PC-9 (cell line): ENCODE data around the gene TBL1Y. TPM values are rescaled to one million over a fixed set of nuclear protein-coding genes. Genes with fewer than 3 reads are reported as not detected.

Source experiments
- BruUV-seq: library from RNA; stranded (reverse); fragments of 400-500 nt; replicated peaks from 2 replicates; lab custom pipeline; 2021; lab: Mats Ljungman, UMichigan
- CTCF ChIA-PET: fragments of 300-600 bp; sonication (Branson Sonifier 250); formaldehyde crosslinking; loops from one replicate; lab custom pipeline; 2022; ENCODE audit warnings: antibody characterized with exemption; lab: Charles Lee
- POLR2A ChIA-PET: fragments of 300-600 bp; sonication (Branson Sonifier 250); formaldehyde crosslinking; loops from one replicate; lab custom pipeline; 2022; ENCODE audit warnings: antibody characterized with exemption; ENCODE audit not compliant: unreplicated experiment; lab: Charles Lee
- DNase-seq, 2 experiments: peaks; one replicate each; pipeline versions ENCODE4 v3.0.0 to v3.0.0-alpha.2; 2015 to 2022; ENCODE audit warnings: mixed read lengths in 1 of 2
- H2AFZ ChIP-seq: fragments of 200-600 bp; sonication (generic); 2 replicates; pipeline ENCODE4 v1.8.1; 2017; ENCODE audit warnings: antibody characterized with exemption
- H3F3A ChIP-seq: fragments of 200-600 bp; sonication (generic); 2 replicates; pipeline ENCODE4 v1.8.1; 2017; ENCODE audit warnings: antibody characterized with exemption, mild to moderate bottlenecking, low read depth; ENCODE audit not compliant: insufficient read depth
- H3K27ac ChIP-seq: fragments of 200-600 bp; sonication (generic); 2 replicates; pipeline ENCODE4 v1.6.1; 2016; ENCODE audit warnings: mixed run types
- H3K27me3 ChIP-seq: fragments of 200-600 bp; sonication (generic); 2 replicates; pipeline ENCODE4 v1.6.1; 2016; ENCODE audit warnings: low read depth, mixed run types; ENCODE audit not compliant: insufficient read depth
- H3K36me3 ChIP-seq: fragments of 200-600 bp; sonication (generic); 2 replicates; pipeline ENCODE4 v1.6.1; 2016; ENCODE audit warnings: low read depth, mixed run types
- H3K4me1 ChIP-seq: fragments of 200-600 bp; sonication (generic); replicated peaks from 2 replicates; pipeline ENCODE4 v1.6.1; 2016; ENCODE audit warnings: mixed run types; ENCODE audit not compliant: insufficient read depth
- H3K4me2 ChIP-seq: fragments of 200-600 bp; sonication (generic); 2 replicates; pipeline ENCODE4 v1.6.1; 2017; ENCODE audit warnings: mixed run types
- H3K4me3 ChIP-seq: fragments of 200-600 bp; sonication (generic); 2 replicates; pipeline ENCODE4 v1.6.1; 2016; ENCODE audit warnings: mixed run types
- H3K79me2 ChIP-seq: fragments of 200-600 bp; sonication (generic); 2 replicates; pipeline ENCODE4 v1.6.1; 2017; ENCODE audit warnings: low read depth, mixed run types
- H3K9me2 ChIP-seq: fragments of 200-600 bp; sonication (generic); 2 replicates; pipeline ENCODE4 v1.8.1; 2017; ENCODE audit warnings: mild to moderate bottlenecking; ENCODE audit not compliant: insufficient read depth
- H3K9me3 ChIP-seq: fragments of 200-600 bp; sonication (generic); 2 replicates; pipeline ENCODE4 v1.8.1; 2016; ENCODE audit warnings: low read depth; ENCODE audit not compliant: insufficient read depth
- H4K20me1 ChIP-seq: fragments of 200-600 bp; sonication (generic); 2 replicates; pipeline ENCODE4 v1.8.1; 2017; ENCODE audit not compliant: insufficient read depth
- EZH2 ChIP-seq: fragments of 200-600 bp; sonication (generic); IDR thresholded peaks from 2 replicates; pipeline ENCODE4 v1.8.0; 2017; ENCODE audit warnings: antibody characterized with exemption, low read depth
- intact Hi-C: fragments of 100-400 bp; cut with micrococcal nuclease; formaldehyde crosslinking; loops from one replicate; pipeline ENCODE4 v1.10.0; 2022; ENCODE audit not compliant: unreplicated experiment
- total RNA-seq: library from RNA; stranded (reverse); gene quantifications from 2 replicates; pipeline ENCODE4 v1.2.3, GENCODE V29; 2021
- TF ChIP-seq, protein P1 (sequence below): fragments of 200-600 bp; sonication (generic); conservative IDR thresholded peaks from 2 replicates; pipeline ENCODE4 v1.6.1; 2017; ENCODE audit warnings: mixed run types, antibody characterized with exemption, mild to moderate bottlenecking, moderate library complexity

TBL1Y gene
- total RNA-seq, 1 experiment from 2014 or later = not detected

DNA sequence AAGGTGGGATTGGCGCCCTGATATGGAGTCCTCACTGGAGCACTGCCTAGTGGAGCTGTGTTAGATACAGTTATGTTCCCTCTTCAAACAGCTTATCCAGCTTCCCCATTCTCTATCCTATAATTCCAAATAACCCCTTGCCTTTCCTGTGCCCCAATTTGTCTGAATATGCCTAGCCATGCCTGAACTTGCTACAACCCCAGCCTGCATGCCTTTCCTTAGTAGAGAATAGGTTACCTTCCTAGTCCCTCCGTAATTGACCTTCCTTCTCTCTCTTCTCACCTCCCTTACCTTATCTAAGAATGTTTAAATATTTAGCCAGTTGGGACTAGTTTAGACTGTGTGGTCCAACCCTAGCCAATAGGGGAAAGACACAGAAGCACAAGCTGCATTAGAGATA lies 102.6 kb downstream of the TBL1Y start:
- H3K4me2 ChIP-seq = no peak overlapping the region
- DNase-seq = no peak
- no peak overlapping the region for H2AFZ ChIP-seq
- H3K27ac ChIP-seq = no peak overlapping the region
- ChIA-PET POLR2A (no interaction called here), CTCF (no interaction called here)
- H3K36me3 ChIP-seq = no peaks in the 10 kb centered on the region
- H3K9me3 ChIP-seq = no peaks in the 10 kb centered on the region
- no peaks in the 10 kb centered on the region for H3F3A ChIP-seq
- no peaks in the 10 kb centered on the region for H4K20me1 ChIP-seq
- no peak overlapping the region for H3K4me3 ChIP-seq
- H3K4me1 ChIP-seq = no peaks in the 10 kb centered on the region
- no peaks in the 10 kb centered on the region for H3K27me3 ChIP-seq
- intact Hi-C loops = no loop called here
- no peaks in the 10 kb centered on the region for H3K79me2 ChIP-seq
- no peak for TF ChIP-seq EZH2
- H3K9me2 ChIP-seq = no peaks in the 10 kb centered on the region
- BruUV-seq = no TSS peak

DNA sequence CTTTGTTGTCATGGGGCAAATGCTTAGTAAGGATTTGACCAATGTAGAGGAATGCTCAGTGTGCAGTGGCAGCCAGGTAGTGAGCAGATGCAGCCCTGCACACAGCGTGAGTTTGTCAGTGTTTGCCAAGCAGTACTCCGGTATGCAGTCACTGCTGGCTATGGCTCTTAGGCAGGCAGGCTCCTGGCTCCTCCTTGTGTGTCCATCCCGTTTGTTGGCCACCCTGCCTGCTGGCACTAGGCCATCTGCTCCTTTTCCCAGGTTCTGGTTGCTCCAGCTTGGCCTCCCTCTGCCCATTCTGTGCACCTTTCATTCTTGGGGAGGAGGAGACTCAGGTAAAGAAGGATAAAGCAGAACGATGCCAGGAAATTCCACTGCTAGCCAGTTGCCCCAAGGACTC lies 106.0 kb downstream of the TBL1Y start:
- Histone ChIP-seq H4K20me1 (no peaks in the 10 kb centered on the region), H3K27ac (no peak overlapping the region), H3K9me3 (no peaks in the 10 kb centered on the region), H3K4me2 (no peak overlapping the region), H3K4me1 (no peaks in the 10 kb centered on the region), H3K9me2 (no peaks in the 10 kb centered on the region), H3K4me3 (no peak overlapping the region), H3F3A (no peaks in the 10 kb centered on the region), H3K27me3 (no peaks in the 10 kb centered on the region), H3K36me3 (no peaks in the 10 kb centered on the region), H2AFZ (no peak overlapping the region), H3K79me2 (no peaks in the 10 kb centered on the region)
- no TSS peak for BruUV-seq
- no peak for DNase-seq
- ChIA-PET CTCF (no interaction called here), POLR2A (no interaction called here)
- intact Hi-C loops = no loop called here
- TF ChIP-seq, protein P1, sequence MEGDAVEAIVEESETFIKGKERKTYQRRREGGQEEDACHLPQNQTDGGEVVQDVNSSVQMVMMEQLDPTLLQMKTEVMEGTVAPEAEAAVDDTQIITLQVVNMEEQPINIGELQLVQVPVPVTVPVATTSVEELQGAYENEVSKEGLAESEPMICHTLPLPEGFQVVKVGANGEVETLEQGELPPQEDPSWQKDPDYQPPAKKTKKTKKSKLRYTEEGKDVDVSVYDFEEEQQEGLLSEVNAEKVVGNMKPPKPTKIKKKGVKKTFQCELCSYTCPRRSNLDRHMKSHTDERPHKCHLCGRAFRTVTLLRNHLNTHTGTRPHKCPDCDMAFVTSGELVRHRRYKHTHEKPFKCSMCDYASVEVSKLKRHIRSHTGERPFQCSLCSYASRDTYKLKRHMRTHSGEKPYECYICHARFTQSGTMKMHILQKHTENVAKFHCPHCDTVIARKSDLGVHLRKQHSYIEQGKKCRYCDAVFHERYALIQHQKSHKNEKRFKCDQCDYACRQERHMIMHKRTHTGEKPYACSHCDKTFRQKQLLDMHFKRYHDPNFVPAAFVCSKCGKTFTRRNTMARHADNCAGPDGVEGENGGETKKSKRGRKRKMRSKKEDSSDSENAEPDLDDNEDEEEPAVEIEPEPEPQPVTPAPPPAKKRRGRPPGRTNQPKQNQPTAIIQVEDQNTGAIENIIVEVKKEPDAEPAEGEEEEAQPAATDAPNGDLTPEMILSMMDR = no peak
- TF ChIP-seq EZH2 = no peak

DNA sequence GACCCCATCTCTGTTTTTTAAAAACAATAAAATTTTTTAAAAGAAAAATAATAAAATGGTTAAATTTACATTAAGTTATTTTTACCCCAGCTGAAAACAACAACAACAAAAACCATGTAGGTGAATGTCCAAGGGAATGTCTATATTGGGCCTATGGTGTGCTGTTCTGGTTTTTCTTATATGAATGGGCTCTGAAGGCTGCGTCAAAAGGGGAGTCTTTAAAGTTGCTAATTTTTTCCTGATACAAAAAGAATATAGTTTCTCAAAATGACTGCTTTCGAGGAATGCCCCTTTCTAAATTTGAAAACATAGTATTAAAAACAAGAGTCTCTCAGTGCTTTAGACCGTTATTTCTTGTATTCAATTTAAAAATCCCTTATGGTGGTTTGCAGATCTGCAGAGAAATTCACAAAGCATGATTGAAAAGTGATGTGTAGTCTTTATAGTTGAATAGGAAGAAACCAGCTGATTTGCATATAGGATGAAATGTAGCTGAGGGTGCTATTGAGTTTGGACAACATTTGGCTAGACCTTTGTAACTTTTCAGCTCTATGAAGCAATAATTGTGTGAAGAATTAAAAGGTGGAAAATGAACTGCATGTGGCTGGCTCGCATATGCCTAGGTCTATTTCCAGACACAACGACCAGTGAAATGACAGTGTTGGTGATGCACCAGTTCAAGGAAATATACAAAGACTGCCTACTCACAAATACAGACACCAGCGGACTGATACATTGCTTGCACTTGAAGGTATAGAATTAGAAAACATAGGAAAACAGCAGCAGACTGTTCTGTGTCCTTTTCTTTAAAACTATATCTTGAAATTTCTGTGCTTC lies 107.0 kb downstream of the TBL1Y start:
- H3F3A ChIP-seq = no peaks in the 10 kb centered on the region
- H3K4me1 ChIP-seq = no peaks in the 10 kb centered on the region
- no peak for DNase-seq
- no peaks in the 10 kb centered on the region for H4K20me1 ChIP-seq
- intact Hi-C loops = no loop called here
- POLR2A ChIA-PET = no interaction called here
- no peaks in the 10 kb centered on the region for H3K79me2 ChIP-seq
- CTCF ChIA-PET = no interaction called here
- H2AFZ ChIP-seq = no peak overlapping the region
- TF ChIP-seq, protein P1 = no peak
- TF ChIP-seq EZH2 = no peak
- H3K36me3 ChIP-seq = no peaks in the 10 kb centered on the region
- BruUV-seq = no TSS peak
- H3K27me3 ChIP-seq = no peaks in the 10 kb centered on the region
- no peaks in the 10 kb centered on the region for H3K9me3 ChIP-seq
- no peak overlapping the region for H3K27ac ChIP-seq
- H3K9me2 ChIP-seq = no peaks in the 10 kb centered on the region
- no peak overlapping the region for H3K4me3 ChIP-seq
- no peak overlapping the region for H3K4me2 ChIP-seq

DNA sequence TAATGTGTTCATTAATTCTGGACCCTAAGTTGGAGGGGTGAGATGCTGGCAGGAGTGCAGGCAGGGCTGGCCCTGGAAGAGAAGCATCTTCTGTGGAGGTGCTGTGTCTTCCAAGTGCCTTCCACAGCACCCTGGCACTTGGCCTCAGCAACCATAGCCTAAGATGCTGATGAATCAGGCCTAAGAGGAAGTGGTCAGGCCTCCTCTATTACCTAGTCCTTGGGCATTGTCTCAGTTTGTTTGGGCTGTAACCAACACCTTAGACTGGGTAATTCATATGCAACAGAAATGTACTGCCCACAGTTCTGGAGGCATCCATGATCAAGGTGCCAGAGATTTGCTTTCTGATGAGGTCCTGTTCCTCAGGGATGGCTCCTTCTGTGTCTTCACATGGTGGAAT lies 128.5 kb downstream of the TBL1Y start:
- no peak for DNase-seq
- Histone ChIP-seq H3K27ac (no peak overlapping the region), H3K9me3 (no peaks in the 10 kb centered on the region), H3K79me2 (no peaks in the 10 kb centered on the region), H3K4me3 (no peak overlapping the region), H3K4me1 (no peaks in the 10 kb centered on the region), H2AFZ (no peak overlapping the region), H3K36me3 (no peaks in the 10 kb centered on the region), H3K9me2 (no peaks in the 10 kb centered on the region), H4K20me1 (no peaks in the 10 kb centered on the region), H3K27me3 (no peaks in the 10 kb centered on the region), H3K4me2 (no peak overlapping the region), H3F3A (no peaks in the 10 kb centered on the region)
- CTCF ChIA-PET = no interaction called here
- intact Hi-C loops = no loop called here
- no TSS peak for BruUV-seq
- POLR2A ChIA-PET = no interaction called here
- TF ChIP-seq, protein P1 = no peak
- no peak for TF ChIP-seq EZH2
